B cell (primary cell): ENCODE results near the gene SLC19A1. TPM values are rescaled to one million over a fixed set of nuclear protein-coding genes. Genes with fewer than 3 reads are reported as not detected.

ENCODE experiments used
- ATAC-seq: fragments of 200-7000 bp; cut with Tn5 transposase; one replicate; pipeline ENCODE4 v1.10.0; 2021; ENCODE audit warnings: low read depth, mild to moderate bottlenecking, moderate number of reproducible peaks, moderate library complexity
- CTCF ChIA-PET: fragments of 350-600 bp; sonication (Branson Sonifier 250); formaldehyde crosslinking; loops from one replicate; lab custom pipeline; 2021; ENCODE audit warnings: antibody characterized with exemption, inconsistent platforms; lab: Charles Lee
- POLR2A ChIA-PET: fragments of 350-600 bp; sonication (Branson Sonifier 250); formaldehyde crosslinking; loops from one replicate; lab custom pipeline; 2021; ENCODE audit warnings: antibody characterized with exemption; lab: Charles Lee
- DNase-seq: peaks from one replicate; pipeline ENCODE4 v3.0.0; 2013
- H2AFZ ChIP-seq: 2 replicates; pipeline ENCODE4 v1.6.1; 2012; ENCODE audit warnings: mild to moderate bottlenecking, low read depth, low read length; ENCODE audit not compliant: insufficient read depth, poor library complexity, severe bottlenecking
- H3K27ac ChIP-seq, 2 donors: 1 replicate in 1 of 2; 2 replicates in 1 of 2; pipeline ENCODE4 v1.5.1; 2012 to 2013; ENCODE audit warnings: low read length in 2 of 2, mild to moderate bottlenecking in 2 of 2, moderate library complexity in 1 of 2
- H3K27me3 ChIP-seq, 4 experiments: fragments of 200-600 bp in 1 of 4; sonication (generic) in 1 of 4; replicated peaks in 1 of 4; 1 replicate in 2 of 4; 2 replicates in 2 of 4; pipeline versions ENCODE4 v1.6.1 to v1.7.0; 2013 to 2016; ENCODE audit warnings: low read length in 3 of 4, mild to moderate bottlenecking in 2 of 4, mixed read lengths in 1 of 4, moderate library complexity in 1 of 4; ENCODE audit not compliant: insufficient read depth in 4 of 4, control insufficient read depth in 3 of 4; ENCODE audit errors: control extremely low read depth in 1 of 4
- H3K36me3 ChIP-seq, 2 experiments: replicated peaks in 1 of 2; 1 replicate in 1 of 2; 2 replicates in 1 of 2; pipeline versions ENCODE4 v1.6.1 to v1.7.1; 2013; ENCODE audit warnings: low read length in 1 of 2; ENCODE audit not compliant: insufficient read depth in 2 of 2, control insufficient read depth in 1 of 2; ENCODE audit errors: control extremely low read depth in 1 of 2, extremely low read depth in 1 of 2
- H3K4me1 ChIP-seq, 2 donors: fragments of 200-600 bp in 1 of 2; sonication (generic) in 1 of 2; 1 replicate in 1 of 2; 2 replicates in 1 of 2; pipeline versions ENCODE4 v1.5.1 to v1.6.1; 2013 to 2017; ENCODE audit warnings: low read length in 2 of 2; ENCODE audit not compliant: control insufficient read depth in 2 of 2, insufficient read depth in 2 of 2
- H3K4me2 ChIP-seq: replicated peaks from 2 replicates; pipeline ENCODE3; 2012; ENCODE audit warnings: mild to moderate bottlenecking, low read depth, low read length; ENCODE audit not compliant: poor library complexity, severe bottlenecking
- H3K4me3 ChIP-seq, 5 experiments: fragments of 200-600 bp in 1 of 5; sonication (generic) in 1 of 5; 1 replicate in 3 of 5; 2 replicates in 2 of 5; pipeline versions ENCODE4 v1.5.1 to v1.7.0; 2011 to 2016; ENCODE audit warnings: low read length in 4 of 5, mild to moderate bottlenecking in 4 of 5, low read depth in 2 of 5, control low read depth in 1 of 5, moderate library complexity in 1 of 5; ENCODE audit not compliant: insufficient read depth in 1 of 5; ENCODE audit errors: control extremely low read depth in 1 of 5, extremely low read depth in 1 of 5
- H3K79me2 ChIP-seq: fragments of 200-600 bp; sonication (generic); one replicate; pipeline ENCODE4 v1.6.0; 2016; ENCODE audit warnings: low read length; ENCODE audit not compliant: control insufficient read depth, insufficient read depth
- H3K9ac ChIP-seq: fragments of 200-600 bp; sonication (generic); 2 replicates; pipeline ENCODE4 v1.6.1; 2017; ENCODE audit warnings: mild to moderate bottlenecking, low read length, moderate library complexity
- H3K9me3 ChIP-seq, 3 donors: one replicate each; pipeline versions ENCODE4 v1.6.1 to v1.7.1; 2013; ENCODE audit warnings: low read length in 2 of 3; ENCODE audit not compliant: control insufficient read depth in 2 of 3, insufficient read depth in 1 of 3; ENCODE audit errors: control extremely low read depth in 1 of 3
- H4K20me1 ChIP-seq: 2 replicates; pipeline ENCODE4 v1.6.0; 2012; ENCODE audit warnings: mild to moderate bottlenecking, low read length; ENCODE audit not compliant: insufficient read depth, control insufficient read depth, poor library complexity, severe bottlenecking
- H3K27ac Mint-ChIP-seq: one replicate; pipeline ENCODE4 v1.8.0; 2021; ENCODE audit warnings: mixed read lengths
- H3K27me3 Mint-ChIP-seq: one replicate; pipeline ENCODE4 v1.8.0; 2021; ENCODE audit warnings: mixed read lengths
- H3K4me1 Mint-ChIP-seq: one replicate; pipeline ENCODE4 v1.8.0; 2021; ENCODE audit warnings: mixed read lengths
- H3K4me3 Mint-ChIP-seq: one replicate; pipeline ENCODE4 v1.8.0; 2021; ENCODE audit warnings: mixed read lengths
- H3K9me3 Mint-ChIP-seq: one replicate; pipeline ENCODE4 v1.8.0; 2022; ENCODE audit warnings: mixed read lengths; ENCODE audit not compliant: insufficient read depth
- EZH2 ChIP-seq: IDR thresholded peaks from 2 replicates; pipeline ENCODE4 v1.6.1; 2012; ENCODE audit warnings: borderline replicate concordance, low read depth, mild to moderate bottlenecking, moderate library complexity, low read length; ENCODE audit not compliant: insufficient read depth, poor library complexity, severe bottlenecking
- WGBS: methylation state at CpG from one replicate; pipeline ENCODE4 v1.1.5; 2013; ENCODE audit warnings: missing lambda C conversion rate; ENCODE audit not compliant: insufficient coverage; 5-methylcytosine and 5-hydroxymethylcytosine counted together
- intact Hi-C: fragments of 100-400 bp; cut with micrococcal nuclease; formaldehyde crosslinking; loops from one replicate; pipeline ENCODE4 v1.10.0; 2022
- polyA plus RNA-seq: library from polyadenylated mRNA; depleted of rRNA; stranded (reverse); fragments of >200 nt; gene quantifications from 2 replicates; pipeline ENCODE4 v1.2.3, GENCODE V29; 2012
- total RNA-seq, 2 donors: library from RNA; stranded (reverse); fragments of 120-200 nt in 1 of 2; gene quantifications; 1 replicate in 1 of 2; 2 replicates in 1 of 2; pipeline versions ENCODE4 v1.2.3 to v1.2.4, GENCODE V29; 2013 to 2022
- TF ChIP-seq, protein P1 (sequence below): fragments of 200-600 bp; IDR thresholded peaks from one replicate; pipeline ENCODE4 v1.8.0; 2022; ENCODE audit warnings: antibody characterized with exemption, mild to moderate bottlenecking

Gene SLC19A1
- total and polyA plus RNA-seq, 2 donors (not counting 1 experiment from before 2014, with no cell fraction given), result 8.7 to 10.1 TPM

GRCh38 chr21:45552696-45553391 is 10.6 kb upstream of the SLC19A1 start:
- Mint-ChIP-seq H3K27me3 (no peaks in the 10 kb centered on the region), H3K27ac (peak overlapping the region; percentile 26), H3K4me3 (peak overlapping the region; percentile 47), H3K9me3 (no peaks in the 10 kb centered on the region), H3K4me1 (peaks cover 43% of the 10 kb centered on the region)
- H3K9ac ChIP-seq, result no peak overlapping the region
- DNase-seq (no peak), ATAC-seq (no peak)
- no peak overlapping the region for H3K27ac ChIP-seq
- POLR2A ChIA-PET, result no interaction called here
- intact Hi-C loops, result no loop called here
- H3K79me2 ChIP-seq, result no peaks in the 10 kb centered on the region
- H3K9me3 ChIP-seq, result no peaks in the 10 kb centered on the region
- CTCF ChIA-PET, result interaction anchor here (1.2 kb wide), 1 partner anchor 44 kb away, joined by 3 read pairs; no protein-coding TSS in a partner anchor
- no peak overlapping the region for H2AFZ ChIP-seq
- WGBS, result 97% methylated on average over 27 of the region's 29 CpGs
- H3K4me3 ChIP-seq, result no peak overlapping the region
- peaks cover 34 to 56% of the 10 kb centered on the region in 2 donors for H3K4me1 ChIP-seq
- H3K36me3 ChIP-seq, result no peaks in the 10 kb centered on the region
- no peak for TF ChIP-seq EZH2
- H3K4me2 ChIP-seq, result peak overlapping the region; percentile 8
- no peaks in the 10 kb centered on the region for H3K27me3 ChIP-seq
- H4K20me1 ChIP-seq, result no peaks in the 10 kb centered on the region

- Histone ChIP-seq H3K4me3 (peak overlapping the region in 1 of 5 experiments; percentile 15), H3K4me2 (peak overlapping the region; percentile 72), H2AFZ (no peak overlapping the region), H3K27me3 (no peaks in the 10 kb centered on the region), H3K9me3 (no peaks in the 10 kb centered on the region), H3K4me1 (peaks cover 34 to 56% of the 10 kb centered on the region in 2 donors), H3K36me3 (no peaks in the 10 kb centered on the region), H3K9ac (no peak overlapping the region), H4K20me1 (no peaks in the 10 kb centered on the region), H3K79me2 (no peaks in the 10 kb centered on the region), H3K27ac (no peak overlapping the region)
- intact Hi-C loops, result no loop called here
- no peak for TF ChIP-seq EZH2
- TF ChIP-seq, protein P1, sequence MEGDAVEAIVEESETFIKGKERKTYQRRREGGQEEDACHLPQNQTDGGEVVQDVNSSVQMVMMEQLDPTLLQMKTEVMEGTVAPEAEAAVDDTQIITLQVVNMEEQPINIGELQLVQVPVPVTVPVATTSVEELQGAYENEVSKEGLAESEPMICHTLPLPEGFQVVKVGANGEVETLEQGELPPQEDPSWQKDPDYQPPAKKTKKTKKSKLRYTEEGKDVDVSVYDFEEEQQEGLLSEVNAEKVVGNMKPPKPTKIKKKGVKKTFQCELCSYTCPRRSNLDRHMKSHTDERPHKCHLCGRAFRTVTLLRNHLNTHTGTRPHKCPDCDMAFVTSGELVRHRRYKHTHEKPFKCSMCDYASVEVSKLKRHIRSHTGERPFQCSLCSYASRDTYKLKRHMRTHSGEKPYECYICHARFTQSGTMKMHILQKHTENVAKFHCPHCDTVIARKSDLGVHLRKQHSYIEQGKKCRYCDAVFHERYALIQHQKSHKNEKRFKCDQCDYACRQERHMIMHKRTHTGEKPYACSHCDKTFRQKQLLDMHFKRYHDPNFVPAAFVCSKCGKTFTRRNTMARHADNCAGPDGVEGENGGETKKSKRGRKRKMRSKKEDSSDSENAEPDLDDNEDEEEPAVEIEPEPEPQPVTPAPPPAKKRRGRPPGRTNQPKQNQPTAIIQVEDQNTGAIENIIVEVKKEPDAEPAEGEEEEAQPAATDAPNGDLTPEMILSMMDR, result no peak
- WGBS, result 87% methylated on average over 35 of the region's 35 CpGs
- Mint-ChIP-seq H3K27ac (peak overlapping the region; percentile 75), H3K27me3 (no peaks in the 10 kb centered on the region), H3K4me3 (peak overlapping the region; percentile 68), H3K9me3 (no peaks in the 10 kb centered on the region), H3K4me1 (peaks cover 43% of the 10 kb centered on the region)
- CTCF ChIA-PET, result interaction anchor here (1.2 kb wide), 1 partner anchor 45 kb away, joined by 3 read pairs; no protein-coding TSS in a partner anchor
- DNase-seq, result no peak
- POLR2A ChIA-PET, result no interaction called here
- no peak for ATAC-seq
Measured at GRCh38 chr21:45551783-45552695, 9.8 kb upstream of the SLC19A1 start.
